ENCODE data around the gene CDC73. TPM values are rescaled to one million over a fixed set of nuclear protein-coding genes. Genes with fewer than 3 reads are reported as not detected.
"Not testable (repeated sequence)": the region's sequence is repeated elsewhere in the genome, so short reads cannot be mapped to it uniquely, and the experiment has no call there.

Gene CDC73
- total RNA-seq, 1 donor: 29.7 TPM

- H3K79me2 ChIP-seq (ENCODE audit: insufficient read depth, low read length): peaks cover 81% of the 10 kb centered on the region
- no peak overlapping the region for H2AFZ ChIP-seq (ENCODE audit: low read length)
- H3K4me2 ChIP-seq (ENCODE audit: insufficient read depth, low read length): no peak overlapping the region
- H3K4me1 ChIP-seq (ENCODE audit: insufficient read depth, low read length): peaks cover 11% of the 10 kb centered on the region
- H3K27ac ChIP-seq (ENCODE audit: low read depth, low read length): no peak overlapping the region
- no peaks in the 10 kb centered on the region for H4K20me1 ChIP-seq (ENCODE audit: insufficient read depth, low read length)
- TF ChIP-seq CTCF (IDR thresholded peaks at IDR 0.05; ENCODE audit: extremely low read depth, low read depth, low read length): no peak
- H3K27me3 ChIP-seq (ENCODE audit: insufficient read depth, low read length): no peaks in the 10 kb centered on the region
- H3K4me3 ChIP-seq (ENCODE audit: insufficient read depth, low read length): no peak overlapping the region
- no peaks in the 10 kb centered on the region for H3K9me3 ChIP-seq (ENCODE audit: low read depth, low read length)
- H3K36me3 ChIP-seq (ENCODE audit: insufficient read depth, low read length): no peaks in the 10 kb centered on the region
- DNase-seq (ENCODE audit: insufficient read length, low spot score, missing footprints): no peak
Observed at GRCh38 chr1:193187114-193187513, 65.3 kb downstream of the CDC73 start.

- not testable (repeated sequence) for H3K27me3 ChIP-seq (ENCODE audit: insufficient read depth, low read length); H2AFZ ChIP-seq (ENCODE audit: low read length); H3K4me3 ChIP-seq (ENCODE audit: insufficient read depth, low read length); H3K9me3 ChIP-seq (ENCODE audit: low read depth, low read length); H3K27ac ChIP-seq (ENCODE audit: low read depth, low read length); DNase-seq (ENCODE audit: insufficient read length, low spot score, missing footprints); H3K4me2 ChIP-seq (ENCODE audit: insufficient read depth, low read length); H3K36me3 ChIP-seq (ENCODE audit: insufficient read depth, low read length); H4K20me1 ChIP-seq (ENCODE audit: insufficient read depth, low read length)
- Histone ChIP-seq H3K4me1 (ENCODE audit: insufficient read depth, low read length) (peaks cover 11% of the 10 kb centered on the region), H3K79me2 (ENCODE audit: insufficient read depth, low read length) (peaks cover 85% of the 10 kb centered on the region)
Observed at GRCh38 chr1:193188915-193189314, 67.1 kb downstream of the CDC73 start.

GRCh38 chr1:193189442-193190095 lies 67.7 kb downstream of the CDC73 start:
- H2AFZ ChIP-seq (ENCODE audit: low read length): no peak overlapping the region
- peaks cover 11% of the 10 kb centered on the region for H3K4me1 ChIP-seq (ENCODE audit: insufficient read depth, low read length)
- peaks cover 86% of the 10 kb centered on the region for H3K79me2 ChIP-seq (ENCODE audit: insufficient read depth, low read length)
- no peaks in the 10 kb centered on the region for H3K27me3 ChIP-seq (ENCODE audit: insufficient read depth, low read length)
- H3K9me3 ChIP-seq (ENCODE audit: low read depth, low read length): no peaks in the 10 kb centered on the region
- no peak overlapping the region for H3K27ac ChIP-seq (ENCODE audit: low read depth, low read length)
- no peak for DNase-seq (ENCODE audit: insufficient read length, low spot score, missing footprints)
- no peak overlapping the region for H3K4me3 ChIP-seq (ENCODE audit: insufficient read depth, low read length)
- no peaks in the 10 kb centered on the region for H3K36me3 ChIP-seq (ENCODE audit: insufficient read depth, low read length)
- no peak overlapping the region for H3K4me2 ChIP-seq (ENCODE audit: insufficient read depth, low read length)
- no peaks in the 10 kb centered on the region for H4K20me1 ChIP-seq (ENCODE audit: insufficient read depth, low read length)
- no peak for TF ChIP-seq CTCF (IDR thresholded peaks at IDR 0.05; ENCODE audit: extremely low read depth, low read depth, low read length)

- Histone ChIP-seq H3K4me3 (ENCODE audit: insufficient read depth, low read length) (no peak overlapping the region), H3K9me3 (ENCODE audit: low read depth, low read length) (no peaks in the 10 kb centered on the region), H3K27ac (ENCODE audit: low read depth, low read length) (no peak overlapping the region), H3K36me3 (ENCODE audit: insufficient read depth, low read length) (no peaks in the 10 kb centered on the region), H4K20me1 (ENCODE audit: insufficient read depth, low read length) (no peaks in the 10 kb centered on the region), H2AFZ (ENCODE audit: low read length) (no peak overlapping the region), H3K4me2 (ENCODE audit: insufficient read depth, low read length) (no peak overlapping the region), H3K79me2 (ENCODE audit: insufficient read depth, low read length) (peaks cover 86% of the 10 kb centered on the region), H3K27me3 (ENCODE audit: insufficient read depth, low read length) (no peaks in the 10 kb centered on the region), H3K4me1 (ENCODE audit: insufficient read depth, low read length) (peaks cover 11% of the 10 kb centered on the region)
- peak; percentile 43 for TF ChIP-seq CTCF (IDR thresholded peaks at IDR 0.05; ENCODE audit: extremely low read depth, low read depth, low read length)
- DNase-seq (ENCODE audit: insufficient read length, low spot score, missing footprints): no peak
Observed at GRCh38 chr1:193190096-193190744, 68.4 kb downstream of the CDC73 start.
